Measurements from ENCODE around the gene UBE2I.

Gene UBE2I

DNA sequence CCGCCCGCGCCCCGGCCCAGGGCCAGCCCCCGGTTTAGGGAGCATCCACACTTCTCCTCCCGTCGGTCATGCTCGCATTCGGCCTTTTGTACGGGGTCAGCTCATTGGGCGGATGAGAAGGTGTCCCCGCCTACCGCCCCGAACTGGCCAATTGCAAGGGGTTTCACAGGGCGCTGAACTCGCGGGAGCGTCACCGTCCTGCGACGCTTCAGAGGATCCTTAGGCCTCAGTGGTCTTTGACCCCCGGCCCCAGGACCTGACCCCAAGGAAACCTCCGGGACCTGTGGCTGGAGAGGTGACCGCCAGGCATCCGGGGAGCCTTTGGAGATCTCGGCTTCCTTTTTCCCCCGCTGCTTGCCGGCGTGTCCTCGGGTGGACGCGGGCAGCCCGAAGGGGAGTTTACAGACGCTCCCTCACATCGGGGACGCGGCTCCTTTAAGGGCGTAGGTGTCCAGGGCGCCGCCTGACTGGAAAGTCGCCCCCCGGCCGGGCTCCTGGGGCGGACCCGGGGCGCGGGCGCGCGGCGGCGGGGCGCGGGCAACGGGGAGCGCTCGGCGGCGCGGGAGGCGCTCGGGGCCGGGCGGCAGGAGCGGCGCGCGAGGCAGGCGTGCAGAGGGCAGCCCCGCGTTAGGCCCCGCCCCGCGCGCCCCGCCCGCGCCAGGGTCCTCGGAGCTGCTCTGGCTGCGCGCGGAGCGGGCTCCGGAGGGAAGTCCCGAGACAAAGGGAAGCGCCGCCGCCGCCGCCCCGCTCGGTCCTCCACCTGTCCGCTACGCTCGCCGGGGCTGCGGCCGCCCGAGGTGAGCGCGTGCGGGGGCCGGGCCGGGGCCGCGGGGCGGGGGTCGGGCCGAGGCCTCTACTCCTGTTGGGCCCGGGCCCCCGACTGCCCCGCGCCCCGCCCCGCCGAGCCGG lies at the start of gene UBE2I (continued):
- TF ChIP-seq ZNF274 (IDR thresholded peaks at IDR 0.05; ENCODE audit: low read length) (no peak), ZNF274 (tag by site-specific recombination; IDR thresholded peaks at IDR 0.05; ENCODE audit: borderline replicate concordance) (no peak), SP2 (tag by site-specific recombination; IDR thresholded peaks at IDR 0.05) (peak; percentile 92), ZNF48 (tag by site-specific recombination; IDR thresholded peaks at IDR 0.05) (no peak), ZNF394 (tag by site-specific recombination; IDR thresholded peaks at IDR 0.05; ENCODE audit: borderline replicate concordance) (peak; percentile 72)

GRCh38 chr16:1259760-1260068 lies 49.7 kb upstream of the UBE2I start:
- no peaks in the 10 kb centered on the region for H3K9me3 ChIP-seq (ENCODE audit: control insufficient read depth, insufficient read depth, low read depth, low read length)
- H3K36me3 ChIP-seq (ENCODE audit: control insufficient read depth in 2 of 2, insufficient read depth in 1 of 2, low read length in 2 of 2) = no peaks in the 10 kb centered on the region
- TF ChIP-seq, protein P1, sequence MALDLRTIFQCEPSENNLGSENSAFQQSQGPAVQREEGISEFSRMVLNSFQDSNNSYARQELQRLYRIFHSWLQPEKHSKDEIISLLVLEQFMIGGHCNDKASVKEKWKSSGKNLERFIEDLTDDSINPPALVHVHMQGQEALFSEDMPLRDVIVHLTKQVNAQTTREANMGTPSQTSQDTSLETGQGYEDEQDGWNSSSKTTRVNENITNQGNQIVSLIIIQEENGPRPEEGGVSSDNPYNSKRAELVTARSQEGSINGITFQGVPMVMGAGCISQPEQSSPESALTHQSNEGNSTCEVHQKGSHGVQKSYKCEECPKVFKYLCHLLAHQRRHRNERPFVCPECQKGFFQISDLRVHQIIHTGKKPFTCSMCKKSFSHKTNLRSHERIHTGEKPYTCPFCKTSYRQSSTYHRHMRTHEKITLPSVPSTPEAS (tag by site-specific recombination; IDR thresholded peaks at IDR 0.05) = no peak
- no peak for TF ChIP-seq ZNF530 (tag by site-specific recombination; IDR thresholded peaks at IDR 0.05; ENCODE audit: low read depth)
- TF ChIP-seq PRDM10 (tag by site-specific recombination; IDR thresholded peaks at IDR 0.05) = no peak
- no peak for TF ChIP-seq ZFP69B (tag by site-specific recombination; IDR thresholded peaks at IDR 0.05)
- ChIA-PET CTCF (no interaction called here), POLR2A (interaction anchor here (0.6 kb wide), 1 partner anchor 153 kb away, joined by 9 read pairs; no protein-coding TSS in a partner anchor)
- H3K4me1 ChIP-seq (ENCODE audit: control insufficient read depth, insufficient read depth, low read length) = no peaks in the 10 kb centered on the region
- no peak overlapping the region for H3K27ac ChIP-seq (ENCODE audit: extremely low read depth, low read depth, low read length)
- no peak overlapping the region for H3K4me3 ChIP-seq (ENCODE audit: low read depth, low read length)

GRCh38 chr16:1260101-1260680 lies 49.2 kb upstream of the UBE2I start:
- Histone ChIP-seq H3K36me3 (ENCODE audit: control insufficient read depth in 2 of 2, insufficient read depth in 1 of 2, low read length in 2 of 2) (no peaks in the 10 kb centered on the region), H3K4me3 (ENCODE audit: low read depth, low read length) (no peak overlapping the region), H3K4me1 (ENCODE audit: control insufficient read depth, insufficient read depth, low read length) (no peaks in the 10 kb centered on the region), H3K9me3 (ENCODE audit: control insufficient read depth, insufficient read depth, low read depth, low read length) (no peaks in the 10 kb centered on the region), H3K27ac (ENCODE audit: extremely low read depth, low read depth, low read length) (no peak overlapping the region)
- ChIA-PET CTCF (no interaction called here), POLR2A (no interaction called here)
- TF ChIP-seq ZNF558 (tag by site-specific recombination; IDR thresholded peaks at IDR 0.05) (no peak), CTCF (tag by site-specific recombination; IDR thresholded peaks at IDR 0.05) (no peak), KLF1 (tag by site-specific recombination; IDR thresholded peaks at IDR 0.05) (0 out of 2 replicates have a peak, but pooled peaks have one; percentile 12)
- TF ChIP-seq, protein P2, sequence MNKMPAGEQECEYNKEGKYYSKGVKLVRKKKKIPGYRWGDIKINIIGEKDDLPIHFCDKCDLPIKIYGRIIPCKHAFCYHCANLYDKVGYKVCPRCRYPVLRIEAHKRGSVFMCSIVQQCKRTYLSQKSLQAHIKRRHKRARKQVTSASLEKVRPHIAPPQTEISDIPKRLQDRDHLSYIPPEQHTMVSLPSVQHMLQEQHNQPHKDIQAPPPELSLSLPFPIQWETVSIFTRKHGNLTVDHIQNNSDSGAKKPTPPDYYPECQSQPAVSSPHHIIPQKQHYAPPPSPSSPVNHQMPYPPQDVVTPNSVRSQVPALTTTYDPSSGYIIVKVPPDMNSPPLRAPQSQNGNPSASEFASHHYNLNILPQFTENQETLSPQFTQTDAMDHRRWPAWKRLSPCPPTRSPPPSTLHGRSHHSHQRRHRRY (tag by site-specific recombination; IDR thresholded peaks at IDR 0.05) = no peak
- TF ChIP-seq, protein P3, sequence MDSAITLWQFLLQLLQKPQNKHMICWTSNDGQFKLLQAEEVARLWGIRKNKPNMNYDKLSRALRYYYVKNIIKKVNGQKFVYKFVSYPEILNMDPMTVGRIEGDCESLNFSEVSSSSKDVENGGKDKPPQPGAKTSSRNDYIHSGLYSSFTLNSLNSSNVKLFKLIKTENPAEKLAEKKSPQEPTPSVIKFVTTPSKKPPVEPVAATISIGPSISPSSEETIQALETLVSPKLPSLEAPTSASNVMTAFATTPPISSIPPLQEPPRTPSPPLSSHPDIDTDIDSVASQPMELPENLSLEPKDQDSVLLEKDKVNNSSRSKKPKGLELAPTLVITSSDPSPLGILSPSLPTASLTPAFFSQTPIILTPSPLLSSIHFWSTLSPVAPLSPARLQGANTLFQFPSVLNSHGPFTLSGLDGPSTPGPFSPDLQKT (IDR thresholded peaks at IDR 0.05; ENCODE audit: borderline replicate concordance, low read depth, low read length) = no peak

All from HEK293 (cell line).